Panc1 (cell line): ENCODE data around the gene KNCN. TPM values are rescaled to one million over a fixed set of nuclear protein-coding genes. Genes with fewer than 3 reads are reported as not detected.

Source experiments
- ATAC-seq: fragments of 200-7000 bp; cut with Tn5 transposase; 2 replicates; pipeline ENCODE4 v1.9.1; 2020; ENCODE audit warnings: mild to moderate bottlenecking, moderate library complexity
- BruUV-seq: library from RNA; stranded (reverse); fragments of 400-500 nt; replicated peaks from 2 replicates; lab custom pipeline; 2021; lab: Mats Ljungman, UMichigan
- CTCF ChIA-PET: fragments of 300-600 bp; sonication (Branson Sonifier 250); formaldehyde crosslinking; loops from one replicate; lab custom pipeline; 2022; ENCODE audit warnings: antibody characterized with exemption; lab: Charles Lee
- POLR2A ChIA-PET: fragments of 300-600 bp; sonication (Branson Sonifier 250); formaldehyde crosslinking; loops from one replicate; lab custom pipeline; 2022; ENCODE audit warnings: antibody characterized with exemption; lab: Charles Lee
- DNase-seq: peaks from one replicate; pipeline ENCODE4 v3.0.0-alpha.2; 2010; ENCODE audit warnings: low read depth, low spot score
- H3K27ac ChIP-seq: 2 replicates; pipeline ENCODE4 v1.5.1; 2011; ENCODE audit warnings: mild to moderate bottlenecking, low read length, inconsistent platforms
- H3K27me3 ChIP-seq: fragments of 200-500 bp; sonication (Bioruptor generic); 2 replicates; pipeline ENCODE4 v1.6.0; 2014; ENCODE audit warnings: low read length, inconsistent platforms; ENCODE audit not compliant: control insufficient read depth, insufficient read depth
- H3K36me3 ChIP-seq: fragments of 200-500 bp; sonication (Bioruptor generic); 2 replicates; pipeline ENCODE4 v1.5.1; 2014; ENCODE audit warnings: inconsistent platforms, mild to moderate bottlenecking, low read length, moderate library complexity; ENCODE audit not compliant: control insufficient read depth, insufficient read depth
- H3K4me1 ChIP-seq: 2 replicates; pipeline ENCODE4 v1.5.1; 2011; ENCODE audit warnings: inconsistent platforms, mild to moderate bottlenecking, low read length, moderate library complexity; ENCODE audit not compliant: control insufficient read depth, insufficient read depth
- H3K4me3 ChIP-seq, 2 experiments: 2 replicates each; pipeline ENCODE4 v1.5.1; 2011 to 2012; ENCODE audit warnings: low read depth in 2 of 2, low read length in 2 of 2, mild to moderate bottlenecking in 2 of 2, inconsistent platforms in 1 of 2, moderate library complexity in 1 of 2
- H3K9me3 ChIP-seq: fragments of 200-500 bp; sonication (Bioruptor generic); 2 replicates; pipeline ENCODE4 v1.5.1; 2014; ENCODE audit warnings: low read depth, mild to moderate bottlenecking, inconsistent platforms, low read length, moderate library complexity; ENCODE audit not compliant: control insufficient read depth, insufficient read depth
- CTCF ChIP-seq: fragments of 450-650 bp; IDR thresholded peaks from 2 replicates; pipeline ENCODE4 v1.5.1; 2017; ENCODE audit warnings: mild to moderate bottlenecking
- POLR2AphosphoS5 ChIP-seq: IDR thresholded peaks from 2 replicates; pipeline ENCODE4 v1.6.1; 2012; ENCODE audit warnings: mild to moderate bottlenecking, low read depth, low read length, moderate library complexity
- SIN3A ChIP-seq: IDR thresholded peaks from 2 replicates; pipeline ENCODE4 v1.6.1; 2012; ENCODE audit warnings: low read depth, mild to moderate bottlenecking, low read length, moderate library complexity, borderline replicate concordance; ENCODE audit not compliant: insufficient read depth
- TCF7L2 ChIP-seq: IDR thresholded peaks from 2 replicates; pipeline ENCODE4 v1.6.1; 2011; ENCODE audit warnings: mild to moderate bottlenecking, low read depth, low read length, inconsistent platforms
- in situ Hi-C: cut with HindIII; loops from 2 replicates; pipeline ENCODE4 v1.10.0; 2016; ENCODE audit warnings: low sequenced_read_pairs, low pct_unique_long_range_greater_than_20kb
- intact Hi-C: fragments of 100-400 bp; cut with micrococcal nuclease; formaldehyde crosslinking; loops from one replicate; pipeline ENCODE4 v1.10.0; 2022; ENCODE audit not compliant: unreplicated experiment
- total RNA-seq: library from RNA; stranded (reverse); gene quantifications from one replicate; pipeline ENCODE4 v1.2.1, GENCODE V29; 2021; ENCODE audit not compliant: unreplicated experiment
- TF ChIP-seq, protein P1 (sequence below), 2 experiments: IDR thresholded peaks; 2 replicates each; pipeline ENCODE4 v1.6.1; 2011 to 2012; ENCODE audit warnings: low read depth in 2 of 2, control low read depth in 1 of 2, low read length in 1 of 2, mild to moderate bottlenecking in 1 of 2, moderate library complexity in 1 of 2; ENCODE audit not compliant: insufficient read depth in 1 of 2

The KNCN gene
- total RNA-seq, 1 experiment from 2014 or later: not detected

GRCh38 chr1:46522184-46522968, 29.1 kb downstream of the KNCN start:
- BruUV-seq: no TSS peak
- Histone ChIP-seq H3K36me3 (no peaks in the 10 kb centered on the region), H3K9me3 (no peaks in the 10 kb centered on the region), H3K27me3 (no peaks in the 10 kb centered on the region), H3K4me3 (no peak overlapping the region), H3K27ac (no peak overlapping the region), H3K4me1 (peaks cover 4% of the 10 kb centered on the region; the same call in 1 of the 2 replicates)
- ATAC-seq (peak; percentile 56), DNase-seq (no peak)
- in situ Hi-C loops (no loop called here), intact Hi-C loops (no loop called here)
- TF ChIP-seq CTCF: no peak
- no peak for TF ChIP-seq SIN3A
- no peak for TF ChIP-seq POLR2AphosphoS5
- TF ChIP-seq, protein P1, sequence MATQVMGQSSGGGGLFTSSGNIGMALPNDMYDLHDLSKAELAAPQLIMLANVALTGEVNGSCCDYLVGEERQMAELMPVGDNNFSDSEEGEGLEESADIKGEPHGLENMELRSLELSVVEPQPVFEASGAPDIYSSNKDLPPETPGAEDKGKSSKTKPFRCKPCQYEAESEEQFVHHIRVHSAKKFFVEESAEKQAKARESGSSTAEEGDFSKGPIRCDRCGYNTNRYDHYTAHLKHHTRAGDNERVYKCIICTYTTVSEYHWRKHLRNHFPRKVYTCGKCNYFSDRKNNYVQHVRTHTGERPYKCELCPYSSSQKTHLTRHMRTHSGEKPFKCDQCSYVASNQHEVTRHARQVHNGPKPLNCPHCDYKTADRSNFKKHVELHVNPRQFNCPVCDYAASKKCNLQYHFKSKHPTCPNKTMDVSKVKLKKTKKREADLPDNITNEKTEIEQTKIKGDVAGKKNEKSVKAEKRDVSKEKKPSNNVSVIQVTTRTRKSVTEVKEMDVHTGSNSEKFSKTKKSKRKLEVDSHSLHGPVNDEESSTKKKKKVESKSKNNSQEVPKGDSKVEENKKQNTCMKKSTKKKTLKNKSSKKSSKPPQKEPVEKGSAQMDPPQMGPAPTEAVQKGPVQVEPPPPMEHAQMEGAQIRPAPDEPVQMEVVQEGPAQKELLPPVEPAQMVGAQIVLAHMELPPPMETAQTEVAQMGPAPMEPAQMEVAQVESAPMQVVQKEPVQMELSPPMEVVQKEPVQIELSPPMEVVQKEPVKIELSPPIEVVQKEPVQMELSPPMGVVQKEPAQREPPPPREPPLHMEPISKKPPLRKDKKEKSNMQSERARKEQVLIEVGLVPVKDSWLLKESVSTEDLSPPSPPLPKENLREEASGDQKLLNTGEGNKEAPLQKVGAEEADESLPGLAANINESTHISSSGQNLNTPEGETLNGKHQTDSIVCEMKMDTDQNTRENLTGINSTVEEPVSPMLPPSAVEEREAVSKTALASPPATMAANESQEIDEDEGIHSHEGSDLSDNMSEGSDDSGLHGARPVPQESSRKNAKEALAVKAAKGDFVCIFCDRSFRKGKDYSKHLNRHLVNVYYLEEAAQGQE (IDR thresholded peaks at IDR 0.05; ENCODE audit: insufficient read depth in 1 of 2, low read depth in 2 of 2, low read length in 1 of 2): no peak
- TF ChIP-seq TCF7L2: no peak
- ChIA-PET CTCF (interaction anchor here (0.5 to 1.2 kb wide), 3 partner anchors 75 to 191 kb away, joined by 3 to 4 read pairs (median 4); no protein-coding TSS in a partner anchor), POLR2A (interaction anchor here (0.5 to 0.7 kb wide), 2 partner anchors 14 to 243 kb away, joined by 3 to 5 read pairs; no protein-coding TSS in a partner anchor)

GRCh38 chr1:46521414-46521813, 30.0 kb downstream of the KNCN start:
- Histone ChIP-seq H3K27ac (no peak overlapping the region), H3K4me3 (no peak overlapping the region), H3K36me3 (no peaks in the 10 kb centered on the region), H3K4me1 (peaks cover 4% of the 10 kb centered on the region), H3K27me3 (no peaks in the 10 kb centered on the region), H3K9me3 (no peaks in the 10 kb centered on the region)
- no TSS peak for BruUV-seq
- TF ChIP-seq, protein P1 (IDR thresholded peaks at IDR 0.05; ENCODE audit: insufficient read depth in 1 of 2, low read depth in 2 of 2, low read length in 1 of 2): no peak
- TF ChIP-seq CTCF (no peak), POLR2AphosphoS5 (no peak), SIN3A (no peak), TCF7L2 (no peak)
- DNase-seq: no peak
- ChIA-PET CTCF (interaction anchor here (0.5 to 0.7 kb wide), 2 partner anchors 80 to 88 kb away, joined by 4 read pairs; no protein-coding TSS in a partner anchor), POLR2A (no interaction called here)
- intact Hi-C loops (no loop called here), in situ Hi-C loops (no loop called here)
- ATAC-seq: no peak
